HepG2 (cell line): Measurements from ENCODE around the gene TUBA4A. TPM values are rescaled to one million over a fixed set of nuclear protein-coding genes. Genes with fewer than 3 reads are reported as not detected.

Source experiments
- ASH2L ChIP-seq: fragments of 300-600, 200-600 bp; sonication (generic); IDR thresholded peaks from 2 replicates; pipeline ENCODE4 v1.7.0; 2017; ENCODE audit warnings: low read depth, mild to moderate bottlenecking, moderate library complexity, mixed read lengths, low read length; ENCODE audit not compliant: insufficient read length
- BHLHE40 ChIP-seq: IDR thresholded peaks from 2 replicates; pipeline ENCODE4 v1.6.1; 2011; ENCODE audit warnings: low read length, improper control_type of control experiment
- CEBPZ ChIP-seq: IDR thresholded peaks from 2 replicates; pipeline ENCODE4 v1.6.1; 2012; ENCODE audit warnings: low read length, improper control_type of control experiment
- JDP2 ChIP-seq: sonication (generic); formaldehyde crosslinking; IDR thresholded peaks from 2 replicates; pipeline ENCODE4 v1.8.1; 2022; ENCODE audit warnings: missing genetic modification reagents, borderline replicate concordance
- JUNB ChIP-seq: sonication (generic); formaldehyde crosslinking; IDR thresholded peaks from 2 replicates; pipeline ENCODE4 v1.8.0; 2022; ENCODE audit warnings: missing genetic modification reagents, mild to moderate bottlenecking, borderline replicate concordance
- LRRFIP1 ChIP-seq: sonication (generic); formaldehyde crosslinking; conservative IDR thresholded peaks from 2 replicates; pipeline ENCODE4 v1.4.0; 2020; ENCODE audit warnings: missing genetic modification reagents
- MIER3 ChIP-seq: IDR thresholded peaks from 2 replicates; pipeline ENCODE4 v1.6.1; 2016; ENCODE audit warnings: missing compliant biosample characterization, borderline replicate concordance
- MLLT10 ChIP-seq: sonication (generic); formaldehyde crosslinking; IDR thresholded peaks from 2 replicates; pipeline ENCODE4 v1.4.0; 2020; ENCODE audit warnings: missing genetic modification reagents
- RNF2 ChIP-seq: fragments of 450-650 bp; conservative IDR thresholded peaks from 2 replicates; pipeline ENCODE4 v1.6.1; 2016; ENCODE audit warnings: low read depth
- ZFP37 ChIP-seq: sonication (generic); formaldehyde crosslinking; IDR thresholded peaks from 2 replicates; pipeline ENCODE4 v1.4.0; 2020; ENCODE audit warnings: missing genetic modification reagents, borderline replicate concordance
- ZNF274 ChIP-seq: sonication (generic); formaldehyde crosslinking; IDR thresholded peaks from 2 replicates; pipeline ENCODE4 v1.5.1; 2020; ENCODE audit warnings: mild to moderate bottlenecking, missing genetic modification reagents
- ZNF383 ChIP-seq: sonication (generic); formaldehyde crosslinking; IDR thresholded peaks from 2 replicates; pipeline ENCODE4 v1.4.0; 2020; ENCODE audit warnings: missing genetic modification reagents, mild to moderate bottlenecking, borderline replicate concordance
- ZNF430 ChIP-seq: sonication (generic); formaldehyde crosslinking; IDR thresholded peaks from 2 replicates; pipeline ENCODE4 v1.9.0; 2021; ENCODE audit warnings: mild to moderate bottlenecking, missing genetic modification reagents
- ZNF530 ChIP-seq: sonication (generic); formaldehyde crosslinking; IDR thresholded peaks from 2 replicates; pipeline ENCODE4 v1.5.0; 2020; ENCODE audit warnings: low read depth, mild to moderate bottlenecking, missing genetic modification reagents
- ZNF556 ChIP-seq: sonication (generic); formaldehyde crosslinking; IDR thresholded peaks from 2 replicates; pipeline ENCODE4 v1.4.0; 2020; ENCODE audit warnings: mild to moderate bottlenecking, missing genetic modification reagents, borderline replicate concordance
- ZNF614 ChIP-seq: IDR thresholded peaks from 2 replicates; pipeline ENCODE4 v1.6.1; 2018; ENCODE audit warnings: missing biosample characterization, missing genetic modification reagents, inconsistent platforms, borderline replicate concordance
- ZNF747 ChIP-seq: sonication (generic); formaldehyde crosslinking; IDR thresholded peaks from 2 replicates; pipeline ENCODE4 v1.8.1; 2023; ENCODE audit warnings: missing genetic modification reagents, mild to moderate bottlenecking, borderline replicate concordance
- ZNF891 ChIP-seq: sonication (generic); formaldehyde crosslinking; IDR thresholded peaks from 2 replicates; pipeline ENCODE4 v1.5.0; 2020; ENCODE audit warnings: mild to moderate bottlenecking, missing genetic modification reagents
- ZSCAN5A ChIP-seq: sonication (generic); formaldehyde crosslinking; IDR thresholded peaks from 2 replicates; pipeline ENCODE4 v1.8.0; 2022; ENCODE audit warnings: mild to moderate bottlenecking, missing genetic modification reagents, borderline replicate concordance
- polyA plus RNA-seq, 8 experiments: library from polyadenylated mRNA; depleted of rRNA in 3 of 8; stranded (reverse) in 7 of 8; unstranded in 1 of 8; fragments of >200 nt; fragmentation: Illumina TruSeq in 4 of 8; extraction: Trizol in 4 of 8; gene quantifications; 2 replicates each; pipeline versions ENCODE4 v1.2.1 to v1.2.3, GENCODE V29; 2011 to 2016; ENCODE audit warnings: low read depth in 4 of 8, missing spikeins in 1 of 8, mixed read lengths in 1 of 8; ENCODE audit not compliant: insufficient read depth in 1 of 8
- total RNA-seq, 5 experiments: library from RNA; depleted of rRNA; stranded (reverse); fragments of >200 nt; fragmentation: Illumina TruSeq; extraction: Trizol; gene quantifications; 2 replicates each; pipeline ENCODE4 v1.2.3, GENCODE V29; 2016; ENCODE audit warnings: low read depth in 1 of 5

TUBA4A gene
- total and polyA plus RNA-seq, 2 of the 13 experiments (the other 11 are each of a cell fraction or from before 2014, with no cell fraction given): 1.3 to 12.7 TPM

- TF ChIP-seq BHLHE40 (peak; percentile 83), ZNF430 (0 out of 2 replicates have a peak, but pooled peaks have one; percentile 29), MLLT10 (CRISPR knock-in tag) (no peak), ZNF383 (CRISPR knock-in tag) (no peak), ZNF556 (CRISPR knock-in tag) (peak; percentile 98), ZNF614 (CRISPR knock-in tag) (peak; percentile 94; the same call in 1 of the 2 replicates), ZSCAN5A (0 out of 2 replicates have a peak, but pooled peaks have one; percentile 73), CEBPZ (no peak), JDP2 (CRISPR knock-in tag) (no peak), LRRFIP1 (CRISPR knock-in tag) (no peak), RNF2 (peak; percentile 68; the same call in 1 of the 2 replicates), ASH2L (peak; percentile 59), MIER3 (CRISPR knock-in tag) (peak; percentile 73; the same call in 1 of the 2 replicates), ZNF747 (peak; percentile 91), ZNF274 (CRISPR knock-in tag) (peak; percentile 89; the same call in 1 of the 2 replicates), JUNB (CRISPR knock-in tag) (no peak), ZNF530 (no peak), ZNF891 (peak; percentile 49; the same call in 1 of the 2 replicates), ZFP37 (CRISPR knock-in tag) (no peak)
Observed at GRCh38 chr2:219294356-219295351, 40.9 kb upstream of the TUBA4A start (continued).
